Calu3 (cell line): ENCODE measurements around the gene TBC1D3B. TPM values are rescaled to one million over a fixed set of nuclear protein-coding genes. Genes with fewer than 3 reads are reported as not detected.
"Not testable (repeated sequence)": the region's sequence is repeated elsewhere in the genome, so short reads cannot be mapped to it uniquely, and the experiment has no call there.

ENCODE experiments used
- BruUV-seq: library from RNA; stranded (reverse); fragments of 400-500 nt; replicated peaks from 2 replicates; lab custom pipeline; 2021; lab: Mats Ljungman, UMichigan
- CTCF ChIA-PET: fragments of 300-600 bp; sonication (Branson Sonifier 250); formaldehyde crosslinking; loops from one replicate; lab custom pipeline; 2022; ENCODE audit warnings: antibody characterized with exemption; lab: Charles Lee
- DNase-seq: peaks from one replicate; pipeline ENCODE4 v3.0.0; 2022
- H3K27ac Mint-ChIP-seq: one replicate; pipeline ENCODE4 v1.8.0; 2022; ENCODE audit warnings: mixed read lengths; ENCODE audit not compliant: unreplicated experiment
- H3K27me3 Mint-ChIP-seq: one replicate; pipeline ENCODE4 v1.8.0; 2022; ENCODE audit warnings: mixed read lengths; ENCODE audit not compliant: unreplicated experiment
- H3K36me3 Mint-ChIP-seq: one replicate; pipeline ENCODE4 v1.8.0; 2022; ENCODE audit warnings: mild to moderate bottlenecking, moderate library complexity, mixed read lengths; ENCODE audit not compliant: insufficient read depth, unreplicated experiment
- H3K4me1 Mint-ChIP-seq: one replicate; pipeline ENCODE4 v1.8.0; 2022; ENCODE audit warnings: mild to moderate bottlenecking, low read depth, mixed read lengths; ENCODE audit not compliant: unreplicated experiment
- H3K4me3 Mint-ChIP-seq: one replicate; pipeline ENCODE4 v1.8.0; 2022; ENCODE audit warnings: mild to moderate bottlenecking, low read depth, moderate library complexity, mixed read lengths; ENCODE audit not compliant: unreplicated experiment
- H3K9me3 Mint-ChIP-seq: one replicate; pipeline ENCODE4 v1.8.0; 2022; ENCODE audit warnings: low read depth, mixed read lengths; ENCODE audit not compliant: unreplicated experiment
- intact Hi-C: fragments of 100-400 bp; cut with micrococcal nuclease; formaldehyde crosslinking; loops from one replicate; pipeline ENCODE4 v1.10.0; 2022; ENCODE audit not compliant: unreplicated experiment
- total RNA-seq: library from RNA; stranded (reverse); gene quantifications from 2 replicates; pipeline ENCODE4 v1.2.3, GENCODE V29; 2022
- TF ChIP-seq, protein P1 (sequence below): fragments of 200-600 bp; IDR thresholded peaks from one replicate; pipeline ENCODE4 v1.8.0; 2022; ENCODE audit warnings: antibody characterized with exemption; ENCODE audit not compliant: unreplicated experiment

The TBC1D3B gene
- total RNA-seq, 1 experiment from 2014 or later = 73.5 TPM

- BruUV-seq = no TSS peak
- no peak overlapping the region for H3K4me3 Mint-ChIP-seq
- H3K27me3 Mint-ChIP-seq = peaks cover 73% of the 10 kb centered on the region
These were observed 33.1 kb upstream of the TBC1D3B start for GRCh38 chr17:36209575-36209974.

DNA sequence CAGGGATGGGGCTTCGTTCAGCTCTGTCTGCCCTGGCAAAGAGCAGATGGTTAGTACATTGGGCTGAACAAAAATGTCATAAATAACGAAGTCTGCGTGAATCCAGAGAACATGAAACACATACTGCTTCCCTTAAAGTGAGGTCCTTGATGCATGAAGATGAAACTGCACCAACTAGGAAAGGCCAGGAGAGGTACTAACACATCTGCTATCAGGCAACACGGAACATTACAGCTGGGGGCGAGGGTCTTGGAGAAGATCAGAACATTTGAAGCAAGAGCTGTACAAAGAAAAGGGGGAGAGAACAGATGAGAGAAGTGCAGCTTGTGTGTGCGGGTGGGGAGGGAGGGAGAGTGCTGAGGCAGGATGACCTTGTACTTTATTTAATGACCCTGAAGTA lies 30.9 kb upstream of the TBC1D3B start:
- H3K27ac Mint-ChIP-seq, intact Hi-C loops, H3K9me3 Mint-ChIP-seq, DNase-seq, H3K36me3 Mint-ChIP-seq, CTCF ChIA-PET, H3K4me1 Mint-ChIP-seq, BruUV-seq, H3K4me3 Mint-ChIP-seq: not testable (repeated sequence)
- H3K27me3 Mint-ChIP-seq = peaks cover 53% of the 10 kb centered on the region

More at GRCh38 chr17:36209575-36209974, 33.1 kb upstream of the TBC1D3B start:
- TF ChIP-seq, protein P1, sequence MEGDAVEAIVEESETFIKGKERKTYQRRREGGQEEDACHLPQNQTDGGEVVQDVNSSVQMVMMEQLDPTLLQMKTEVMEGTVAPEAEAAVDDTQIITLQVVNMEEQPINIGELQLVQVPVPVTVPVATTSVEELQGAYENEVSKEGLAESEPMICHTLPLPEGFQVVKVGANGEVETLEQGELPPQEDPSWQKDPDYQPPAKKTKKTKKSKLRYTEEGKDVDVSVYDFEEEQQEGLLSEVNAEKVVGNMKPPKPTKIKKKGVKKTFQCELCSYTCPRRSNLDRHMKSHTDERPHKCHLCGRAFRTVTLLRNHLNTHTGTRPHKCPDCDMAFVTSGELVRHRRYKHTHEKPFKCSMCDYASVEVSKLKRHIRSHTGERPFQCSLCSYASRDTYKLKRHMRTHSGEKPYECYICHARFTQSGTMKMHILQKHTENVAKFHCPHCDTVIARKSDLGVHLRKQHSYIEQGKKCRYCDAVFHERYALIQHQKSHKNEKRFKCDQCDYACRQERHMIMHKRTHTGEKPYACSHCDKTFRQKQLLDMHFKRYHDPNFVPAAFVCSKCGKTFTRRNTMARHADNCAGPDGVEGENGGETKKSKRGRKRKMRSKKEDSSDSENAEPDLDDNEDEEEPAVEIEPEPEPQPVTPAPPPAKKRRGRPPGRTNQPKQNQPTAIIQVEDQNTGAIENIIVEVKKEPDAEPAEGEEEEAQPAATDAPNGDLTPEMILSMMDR = no peak
- Mint-ChIP-seq H3K9me3 (no peaks in the 10 kb centered on the region), H3K4me1 (no peaks in the 10 kb centered on the region), H3K27ac (no peak overlapping the region), H3K36me3 (no peaks in the 10 kb centered on the region)
- DNase-seq = no peak
- intact Hi-C loops = no loop called here
- CTCF ChIA-PET = no interaction called here

- H3K27me3 Mint-ChIP-seq = peaks cover 53% of the 10 kb centered on the region
- CTCF ChIA-PET, H3K4me1 Mint-ChIP-seq, H3K27ac Mint-ChIP-seq, BruUV-seq, H3K36me3 Mint-ChIP-seq, H3K9me3 Mint-ChIP-seq, intact Hi-C loops, DNase-seq, H3K4me3 Mint-ChIP-seq: not testable (repeated sequence)
These were observed 30.0 kb upstream of the TBC1D3B start for GRCh38 chr17:36206486-36206821.

DNA sequence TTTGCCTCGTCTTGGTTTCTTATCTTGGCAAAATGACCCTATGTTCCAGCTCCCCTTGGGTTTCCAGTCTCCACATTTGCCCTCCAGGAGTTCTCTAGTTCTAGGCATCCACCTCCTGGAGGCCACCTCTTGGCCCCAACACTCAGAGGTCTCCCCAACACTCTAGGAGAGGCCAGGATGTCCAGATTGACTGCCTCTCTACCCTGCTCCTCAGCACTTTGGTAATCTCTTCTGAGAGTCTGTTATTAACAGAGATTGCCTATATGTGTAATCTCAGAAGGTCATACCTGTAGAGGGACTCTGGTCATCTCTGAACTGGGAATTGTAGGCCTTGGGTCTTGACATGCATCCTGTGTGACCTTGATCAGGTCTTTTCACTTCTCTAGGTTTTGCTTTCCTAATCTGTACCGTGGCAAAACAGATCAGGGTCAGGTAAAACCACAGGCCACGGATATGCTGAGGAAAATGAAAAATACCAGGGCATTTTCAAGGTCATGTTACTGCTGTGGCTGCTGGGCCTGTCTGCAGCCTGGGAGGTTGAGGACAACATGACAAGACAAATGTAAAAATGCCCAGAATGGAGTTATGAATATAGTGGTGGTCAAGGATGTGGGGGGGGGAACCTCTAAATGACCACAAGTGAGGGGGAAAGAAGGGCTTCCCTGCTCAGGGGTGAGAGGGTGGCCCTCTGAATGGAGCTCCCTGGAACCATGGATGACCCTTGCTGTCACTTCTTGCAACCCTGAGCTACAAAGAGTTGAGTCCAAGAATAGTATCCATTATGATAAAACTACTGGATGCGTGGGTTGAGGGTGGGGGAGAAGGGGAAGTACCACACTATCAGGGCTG lies 29.4 kb upstream of the TBC1D3B start:
- Mint-ChIP-seq H3K27me3 (peaks cover 49% of the 10 kb centered on the region), H3K4me3 (no peak overlapping the region), H3K36me3 (no peaks in the 10 kb centered on the region), H3K4me1 (no peaks in the 10 kb centered on the region), H3K9me3 (no peaks in the 10 kb centered on the region), H3K27ac (no peak overlapping the region)
- CTCF ChIA-PET = no interaction called here
- intact Hi-C loops = no loop called here
- BruUV-seq = no TSS peak
- TF ChIP-seq, protein P1 = no peak
- DNase-seq = no peak

DNA sequence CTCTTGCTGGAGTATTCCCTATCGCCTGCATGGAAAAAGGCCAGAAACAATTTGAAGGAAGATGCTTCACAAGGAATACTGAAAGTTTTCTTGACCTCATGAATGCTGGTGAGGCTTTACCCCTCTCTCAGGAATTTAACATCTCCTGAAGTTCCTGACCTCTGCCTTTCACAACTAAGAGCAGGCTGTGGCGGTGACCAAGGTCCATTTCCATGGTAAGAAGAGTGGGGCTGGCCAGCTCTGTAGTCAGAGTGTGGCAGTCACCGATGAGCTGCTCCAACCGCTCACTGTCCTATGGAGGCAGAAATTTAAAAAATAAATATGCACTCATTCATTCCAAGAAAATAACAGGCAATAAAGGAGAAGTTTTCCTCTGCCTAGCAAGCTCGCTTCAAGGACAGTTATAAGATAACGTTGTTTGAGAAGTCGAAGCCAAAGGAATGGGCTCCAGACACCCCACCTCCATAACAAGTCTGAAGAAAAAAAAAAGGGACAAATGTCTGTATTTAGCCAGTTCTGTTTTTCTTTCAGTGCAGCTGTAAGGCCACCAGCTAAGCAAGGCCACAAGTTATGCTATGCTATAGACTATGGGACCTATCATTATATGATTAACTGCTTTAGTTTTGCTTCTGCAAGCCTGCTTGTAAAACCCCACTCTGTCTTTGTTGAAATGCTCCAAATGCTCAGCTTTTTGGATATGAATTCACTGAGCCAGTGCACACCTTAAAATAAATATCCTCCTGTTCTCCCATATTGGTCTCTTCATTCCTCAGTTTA lies 28.5 kb upstream of the TBC1D3B start:
- BruUV-seq = no TSS peak
- CTCF ChIA-PET = no interaction called here
- DNase-seq = no peak

More for the DNA sequence above, 28.5 kb upstream of the TBC1D3B start:
- TF ChIP-seq, protein P1 = no peak
- Mint-ChIP-seq H3K4me1 (no peaks in the 10 kb centered on the region), H3K9me3 (no peaks in the 10 kb centered on the region), H3K27ac (no peak overlapping the region), H3K4me3 (no peak overlapping the region), H3K36me3 (no peaks in the 10 kb centered on the region), H3K27me3 (peaks cover 42% of the 10 kb centered on the region)
- intact Hi-C loops = no loop called here
